ENCODE results near the gene DNAH12. TPM values are rescaled to one million over a fixed set of nuclear protein-coding genes. Genes with fewer than 3 reads are reported as not detected.
"Not testable (repeated sequence)": the region's sequence is repeated elsewhere in the genome, so short reads cannot be mapped to it uniquely, and the experiment has no call there.

The DNAH12 gene
- total RNA-seq, 1 experiment from 2014 or later = not detected

GRCh38 chr3:57365089-57365488, 179.1 kb downstream of the DNAH12 start:
- H3K9me3 Mint-ChIP-seq; H3K27ac Mint-ChIP-seq; DNase-seq (ENCODE audit: low spot score); POLR2A ChIA-PET; H3K4me1 Mint-ChIP-seq; H3K36me3 Mint-ChIP-seq; H3K27me3 Mint-ChIP-seq (ENCODE audit: low read depth); H3K4me3 Mint-ChIP-seq; ATAC-seq; CTCF ChIA-PET: not testable (repeated sequence)

- POLR2A ChIA-PET; H3K27me3 Mint-ChIP-seq (ENCODE audit: low read depth); H3K4me1 Mint-ChIP-seq; ATAC-seq; DNase-seq (ENCODE audit: low spot score); H3K27ac Mint-ChIP-seq; H3K9me3 Mint-ChIP-seq; CTCF ChIA-PET; H3K4me3 Mint-ChIP-seq; H3K36me3 Mint-ChIP-seq: not testable (repeated sequence)
- TF ChIP-seq HMGA2 (CRISPR knock-in tag; IDR thresholded peaks at IDR 0.05) = 0 out of 2 replicates have a peak, but pooled peaks have one; percentile 56
Observed at GRCh38 chr3:57356275-57356674, 187.9 kb downstream of the DNAH12 start.

GRCh38 chr3:57354768-57355167, 189.4 kb downstream of the DNAH12 start:
- H3K9me3 Mint-ChIP-seq = no peaks in the 10 kb centered on the region
- POLR2A ChIA-PET = no interaction called here

More at GRCh38 chr3:57354768-57355167, 189.4 kb downstream of the DNAH12 start:
- ATAC-seq = no peak
- Mint-ChIP-seq H3K27ac (no peak overlapping the region), H3K4me3 (no peak overlapping the region), H3K27me3 (ENCODE audit: low read depth) (no peaks in the 10 kb centered on the region), H3K36me3 (no peaks in the 10 kb centered on the region), H3K4me1 (no peaks in the 10 kb centered on the region)
- TF ChIP-seq CBFB (CRISPR knock-in tag; IDR thresholded peaks at IDR 0.05; ENCODE audit: low read depth) (no peak), ZNF138 (CRISPR knock-in tag; conservative IDR thresholded peaks at IDR 0.05) (no peak), CTCF (IDR thresholded peaks at IDR 0.05) (no peak), ERG (CRISPR knock-in tag; IDR thresholded peaks at IDR 0.05) (no peak), GABPB1 (CRISPR knock-in tag; IDR thresholded peaks at IDR 0.05) (no peak), E2F4 (CRISPR knock-in tag; IDR thresholded peaks at IDR 0.05; ENCODE audit: borderline replicate concordance, low read depth) (no peak), CDX4 (CRISPR knock-in tag; IDR thresholded peaks at IDR 0.05; ENCODE audit: borderline replicate concordance) (no peak), E2F5 (CRISPR knock-in tag; IDR thresholded peaks at IDR 0.05) (no peak), ZNF317 (CRISPR knock-in tag; IDR thresholded peaks at IDR 0.05; ENCODE audit: borderline replicate concordance, low read depth) (no peak), ZNF232 (CRISPR knock-in tag; IDR thresholded peaks at IDR 0.05) (no peak), MYBL2 (CRISPR knock-in tag; IDR thresholded peaks at IDR 0.05) (no peak), IRF2 (CRISPR knock-in tag; IDR thresholded peaks at IDR 0.05; ENCODE audit: borderline replicate concordance, low read depth) (no peak)
- CTCF ChIA-PET = no interaction called here
- DNase-seq (ENCODE audit: low spot score) = no peak
